NCI-H69 (cell line): ENCODE measurements around the gene TYW1.
"Not testable (repeated sequence)": the region's sequence is repeated elsewhere in the genome, so short reads cannot be mapped to it uniquely, and the experiment has no call there.

Source experiments
- DNase-seq: peaks from one replicate; lab custom pipeline; 2025; lab: John Stamatoyannopoulos, UW

The TYW1 gene

GRCh38 chr7:67130766-67131165 lies 134.1 kb downstream of the TYW1 start:
- DNase-seq = not testable (repeated sequence)

DNA sequence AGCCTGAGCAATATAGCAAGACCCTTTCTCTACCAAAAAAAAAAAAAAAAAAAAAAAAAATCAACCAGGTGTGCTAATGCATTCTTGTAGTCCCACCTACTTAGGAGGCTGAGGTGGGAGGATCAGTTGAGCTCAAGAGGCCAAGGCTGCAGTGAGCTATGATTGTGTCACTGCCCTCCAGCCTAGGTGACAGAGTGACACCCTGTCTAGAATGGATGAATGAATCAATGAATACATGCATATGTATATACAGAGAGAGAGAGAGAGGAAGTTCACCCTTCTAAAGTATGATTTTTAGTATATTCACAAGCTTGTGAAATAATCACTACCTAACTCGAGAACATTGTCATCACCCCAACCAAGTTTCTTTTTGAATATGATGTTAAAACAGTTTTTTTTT lies 138.3 kb downstream of the TYW1 start:
- DNase-seq = not testable (repeated sequence)

- DNase-seq = not testable (repeated sequence)
These were observed 139.2 kb downstream of the TYW1 start for GRCh38 chr7:67135617-67136486.

GRCh38 chr7:67137489-67137888 lies 140.9 kb downstream of the TYW1 start:
- DNase-seq = not testable (repeated sequence)

- DNase-seq = not testable (repeated sequence)
These were observed 143.2 kb downstream of the TYW1 start for GRCh38 chr7:67139876-67140275.

- DNase-seq = not testable (repeated sequence)
These were observed 144.4 kb downstream of the TYW1 start for GRCh38 chr7:67141001-67141400.

- not testable (repeated sequence) for DNase-seq
These were observed 146.6 kb downstream of the TYW1 start for GRCh38 chr7:67143091-67143786.

DNA sequence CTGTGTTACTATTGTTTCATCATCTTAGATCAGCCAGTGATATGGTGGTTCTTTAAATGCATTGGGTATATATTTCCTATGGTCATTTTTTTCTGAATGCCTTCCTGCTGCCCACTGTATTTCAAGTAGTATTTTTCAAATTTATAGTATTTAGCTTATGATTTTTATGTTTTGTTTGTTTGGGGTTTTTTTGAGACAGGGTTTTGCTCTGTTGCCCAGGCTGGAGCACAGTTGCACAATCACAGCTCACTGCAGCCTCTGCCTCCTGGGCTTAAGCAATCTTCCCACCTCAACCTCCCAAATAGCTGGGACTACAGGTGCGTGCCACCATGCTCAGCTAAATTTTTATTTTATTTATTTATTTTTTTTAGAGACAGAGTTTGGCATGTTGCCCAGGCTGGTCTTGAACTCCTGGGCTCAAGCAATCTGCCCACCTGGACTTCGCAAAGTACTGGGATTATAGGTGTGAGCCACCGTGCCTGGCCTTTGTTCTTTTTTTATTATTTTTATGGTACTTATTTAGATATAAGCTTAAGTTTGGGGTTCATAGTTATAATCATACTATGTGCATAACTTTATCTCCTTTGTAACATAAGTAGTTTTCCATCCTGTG lies 149.1 kb downstream of the TYW1 start:
- DNase-seq = peak; percentile 25

DNA sequence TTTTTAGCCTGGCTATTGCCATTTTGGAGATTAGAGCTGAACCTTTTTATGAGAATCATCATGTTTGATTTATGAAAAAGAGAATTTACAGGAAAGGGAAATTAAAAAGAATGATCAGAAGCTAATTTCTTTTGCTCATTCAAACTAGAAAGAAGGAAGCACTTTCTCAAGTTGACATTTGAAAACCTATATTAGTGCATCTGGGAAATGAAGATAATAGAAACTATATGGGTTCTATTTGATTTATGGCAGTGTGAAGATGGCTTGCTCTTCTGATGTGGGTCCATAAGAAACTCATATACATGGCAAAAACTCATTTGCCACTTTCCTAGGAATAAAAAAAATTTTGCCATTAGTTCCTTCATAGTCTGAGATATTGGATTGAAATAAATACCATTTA lies 152.5 kb downstream of the TYW1 start:
- not testable (repeated sequence) for DNase-seq

DNA sequence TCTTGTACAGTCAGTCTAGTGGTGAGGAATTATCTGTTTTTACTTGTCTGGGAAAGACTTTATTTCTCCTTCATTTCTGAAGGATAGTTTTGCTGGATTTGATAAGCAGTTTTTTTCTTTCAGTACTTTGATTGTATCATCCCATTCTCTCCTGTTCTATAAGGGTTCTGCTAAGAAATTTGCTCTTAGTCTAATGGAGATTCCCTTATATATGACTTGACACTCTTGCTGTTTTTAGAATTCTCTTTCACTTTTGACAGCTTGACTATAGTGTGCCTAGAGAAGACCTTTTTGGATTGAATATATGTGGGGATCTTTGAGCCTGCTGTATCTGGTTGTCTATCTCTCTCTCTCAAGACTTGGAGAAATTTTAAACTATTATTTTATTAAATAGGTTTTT lies 157.7 kb downstream of the TYW1 start:
- DNase-seq = not testable (repeated sequence)

DNA sequence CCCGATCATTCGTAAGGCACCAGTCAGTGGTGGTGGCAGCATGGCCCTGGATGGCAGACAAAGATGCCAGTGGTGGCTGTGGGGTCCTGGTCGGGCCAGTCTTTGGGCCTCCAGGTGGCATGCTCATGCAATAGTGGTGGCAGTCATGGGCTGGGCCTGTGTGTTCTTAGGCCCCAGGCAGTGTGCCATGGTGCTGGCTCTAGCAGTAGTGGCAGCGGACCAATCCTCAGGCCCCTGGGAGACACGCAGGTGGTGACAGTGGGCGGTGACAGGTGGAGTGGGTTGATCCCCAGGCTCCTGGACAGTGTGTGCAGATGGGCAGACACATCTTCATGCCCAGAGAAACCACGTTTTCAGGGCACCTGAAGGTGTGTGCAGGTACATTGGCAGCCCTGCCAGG lies 159.4 kb downstream of the TYW1 start:
- DNase-seq = not testable (repeated sequence)

DNA sequence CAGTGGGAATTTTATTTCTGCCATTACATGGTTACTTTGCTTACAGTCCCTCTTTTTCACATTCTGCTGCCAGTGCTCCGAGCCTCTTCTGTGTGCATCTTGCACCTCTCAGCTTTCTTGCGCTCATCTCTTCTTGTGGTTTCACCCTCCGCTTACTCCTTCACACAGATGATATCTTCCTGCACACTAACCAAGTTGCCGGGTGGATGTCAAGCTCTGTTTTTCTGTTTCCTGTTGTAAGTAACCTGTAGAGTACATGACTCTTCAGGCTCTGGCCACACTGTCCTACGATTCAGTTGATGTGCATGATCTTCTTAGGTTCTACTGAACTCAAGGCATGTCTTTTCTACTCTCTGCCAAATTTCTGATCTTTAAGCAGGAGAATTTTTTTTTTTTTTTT lies 166.7 kb downstream of the TYW1 start:
- DNase-seq = not testable (repeated sequence)

DNA sequence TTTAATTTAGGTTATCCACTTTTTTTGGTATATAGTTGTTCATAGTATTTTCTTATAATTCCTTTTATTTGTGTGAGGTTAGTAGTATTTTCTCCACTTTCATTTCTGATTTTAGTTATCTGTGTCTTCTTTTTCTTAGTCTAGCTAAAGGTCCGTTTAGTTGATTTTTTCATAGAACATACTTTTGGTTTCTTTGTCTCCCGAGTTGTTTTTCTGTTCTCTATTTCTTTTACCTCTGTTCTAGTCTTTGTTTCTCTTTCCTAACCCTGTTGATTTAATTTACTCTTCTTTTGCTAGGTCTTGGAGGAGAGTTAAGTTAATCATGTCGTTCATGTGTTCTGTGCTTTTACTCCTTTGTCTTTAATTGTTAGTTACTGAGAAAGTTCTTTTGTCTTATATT lies 174.5 kb downstream of the TYW1 start:
- not testable (repeated sequence) for DNase-seq

DNA sequence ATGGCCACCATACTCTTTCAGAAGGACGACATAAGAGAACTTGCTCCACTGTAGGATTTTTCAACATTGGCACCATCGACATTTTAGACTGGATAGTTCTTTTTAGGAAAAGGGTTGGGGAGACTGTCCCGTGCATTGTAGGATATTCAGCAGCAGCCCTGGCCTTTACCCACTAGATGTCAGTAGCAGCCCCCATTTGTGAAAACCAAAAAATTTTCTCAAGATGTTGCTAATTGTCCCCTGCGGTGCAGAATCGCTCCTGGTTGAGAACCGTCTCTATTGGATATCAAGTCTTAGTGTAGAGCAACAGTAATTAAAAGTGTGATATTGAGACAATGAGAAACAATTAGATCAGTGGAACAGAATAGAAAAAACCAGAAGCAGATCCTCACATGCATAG lies 180.1 kb downstream of the TYW1 start:
- DNase-seq = not testable (repeated sequence)

- peak; percentile 96 for DNase-seq
These were observed 182.5 kb downstream of the TYW1 start for GRCh38 chr7:67178915-67179688.

DNA sequence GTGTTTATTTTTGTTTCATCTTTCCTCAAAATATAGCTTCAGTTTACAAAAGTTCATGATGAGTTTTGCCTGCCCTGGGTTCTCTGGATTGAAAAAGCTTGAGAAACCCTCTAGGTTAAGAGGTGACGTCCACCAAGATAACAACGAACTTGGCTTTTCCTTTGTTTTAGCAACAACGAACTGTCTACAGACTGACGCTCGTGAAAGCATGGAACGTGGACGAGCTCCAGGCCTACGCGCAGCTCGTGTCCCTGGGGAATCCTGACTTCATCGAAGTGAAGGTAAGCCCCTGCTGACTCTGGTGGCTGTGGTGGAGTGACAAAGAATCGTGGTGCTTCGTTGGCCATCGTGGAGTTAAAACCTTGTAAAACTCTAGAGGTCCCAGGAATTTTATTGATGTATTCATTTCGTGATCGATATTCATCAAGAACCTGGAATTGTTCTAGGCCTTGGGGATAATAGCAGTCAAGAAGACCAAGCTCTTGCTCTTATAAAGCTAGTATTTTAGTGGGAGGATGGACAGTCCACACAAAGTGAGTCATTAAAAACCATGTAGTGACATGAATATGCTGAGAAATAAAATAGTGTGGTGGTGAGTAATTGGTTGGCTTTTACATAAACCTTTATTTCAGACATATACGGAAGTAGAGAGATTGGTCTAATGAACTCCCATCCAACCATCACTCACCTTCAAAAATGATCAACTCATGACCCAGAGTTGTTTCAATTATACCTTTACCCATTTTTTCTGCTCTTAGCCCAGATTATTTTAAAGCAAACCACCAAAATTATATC lies 186.5 kb downstream of the TYW1 start:
- not testable (repeated sequence) for DNase-seq

DNA sequence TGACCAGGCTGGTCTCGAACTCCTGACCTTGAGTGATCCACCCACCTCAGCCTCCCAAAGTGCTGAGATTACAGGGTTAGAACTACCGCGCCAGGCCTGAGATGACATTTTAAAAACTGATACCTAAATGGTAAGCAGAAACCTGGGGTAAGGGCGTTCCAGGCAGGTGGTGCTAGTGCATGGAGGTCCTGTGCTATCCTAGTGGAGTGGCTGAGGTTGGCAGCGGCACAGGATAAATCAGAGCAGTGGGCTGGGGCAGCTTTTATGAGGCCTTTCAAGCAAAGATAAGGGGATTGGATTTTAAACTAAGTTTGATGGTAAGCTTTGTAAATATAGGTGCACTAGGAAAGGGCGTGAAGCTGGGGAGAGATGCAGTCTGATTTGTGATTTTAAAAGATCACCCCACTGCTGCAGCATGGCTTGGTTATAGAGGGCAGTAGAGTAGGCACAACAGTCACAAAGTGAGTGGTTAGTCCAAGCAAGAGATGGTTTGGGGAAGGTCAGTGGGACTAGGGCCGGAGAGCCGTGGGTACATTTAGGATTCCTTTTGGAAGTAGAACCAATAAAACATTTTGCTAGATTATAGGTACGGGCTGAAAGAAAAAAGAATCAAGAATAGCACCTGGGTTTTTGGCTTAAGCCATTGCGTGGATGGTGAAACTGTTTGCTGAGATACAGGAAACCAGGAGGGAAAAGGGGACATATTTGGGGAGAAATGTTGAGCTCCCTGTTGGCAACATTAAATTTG lies 188.5 kb downstream of the TYW1 start:
- not testable (repeated sequence) for DNase-seq

DNA sequence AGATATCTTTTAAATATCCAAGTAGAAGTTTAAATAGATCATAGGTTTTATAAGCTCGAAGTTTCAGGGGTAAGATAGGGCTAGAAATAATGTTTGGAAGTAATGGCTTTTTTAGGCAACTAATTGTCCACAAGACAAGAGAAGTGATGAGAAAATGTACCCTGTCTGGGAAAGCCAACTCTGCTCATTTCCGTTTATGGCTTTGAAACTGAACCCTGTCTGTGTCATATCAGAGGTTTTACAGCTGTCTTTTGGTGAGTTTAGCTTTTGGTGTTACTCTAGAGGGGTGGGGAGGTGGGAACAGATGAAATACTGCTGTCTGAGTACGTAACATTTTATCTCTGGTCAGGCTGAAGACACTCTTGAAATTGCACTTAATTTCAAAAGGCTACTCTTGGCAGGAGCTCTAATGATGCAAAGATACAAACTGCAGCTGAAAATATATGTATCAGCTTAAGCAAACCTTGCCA lies 189.1 kb downstream of the TYW1 start:
- not testable (repeated sequence) for DNase-seq

- DNase-seq = peak; percentile 25
These were observed 192.5 kb downstream of the TYW1 start for GRCh38 chr7:67189160-67189559.

- DNase-seq = peak; percentile 88
These were observed 193.3 kb downstream of the TYW1 start for GRCh38 chr7:67189801-67190465.
